H9 (cell line): ENCODE measurements around the gene ZNF652. TPM values are rescaled to one million over a fixed set of nuclear protein-coding genes. Genes with fewer than 3 reads are reported as not detected.

Experiments
- DNase-seq: peaks from one replicate; pipeline ENCODE4 v3.0.0-alpha.2; 2017
- H2AFZ ChIP-seq: one replicate; pipeline ENCODE4 v1.6.1; 2013; ENCODE audit warnings: mild to moderate bottlenecking, low read length, control low read depth, moderate library complexity
- H2AK5ac ChIP-seq: 2 replicates; pipeline ENCODE4 v1.6.1; 2013; ENCODE audit warnings: low read length, control low read depth, mixed read lengths; ENCODE audit not compliant: insufficient read length
- H2BK120ac ChIP-seq: one replicate; pipeline ENCODE4 v1.6.1; 2013; ENCODE audit warnings: low read depth, mild to moderate bottlenecking, low read length, control low read depth, inconsistent platforms; ENCODE audit not compliant: poor library complexity, severe bottlenecking
- H2BK12ac ChIP-seq: 2 replicates; pipeline ENCODE4 v1.6.1; 2013; ENCODE audit warnings: low read length, control low read depth, mixed read lengths, low read depth; ENCODE audit not compliant: insufficient read length
- H2BK15ac ChIP-seq: 2 replicates; pipeline ENCODE4 v1.6.1; 2013; ENCODE audit warnings: low read depth, low read length, control low read depth
- H2BK20ac ChIP-seq: one replicate; pipeline ENCODE4 v1.6.1; 2013; ENCODE audit warnings: low read depth, mild to moderate bottlenecking, low read length, control low read depth, inconsistent platforms; ENCODE audit not compliant: poor library complexity, severe bottlenecking
- H2BK5ac ChIP-seq: 2 replicates; pipeline ENCODE4 v1.6.1; 2013; ENCODE audit warnings: low read length, control low read depth, mixed read lengths; ENCODE audit not compliant: insufficient read length
- H3K14ac ChIP-seq: 2 replicates; pipeline ENCODE4 v1.6.1; 2013; ENCODE audit warnings: low read length, control low read depth; ENCODE audit not compliant: insufficient read depth
- H3K18ac ChIP-seq: 2 replicates; pipeline ENCODE4 v1.6.1; 2013; ENCODE audit warnings: low read depth, mild to moderate bottlenecking, mixed read lengths, low read length, control low read depth; ENCODE audit not compliant: insufficient read length
- H3K23ac ChIP-seq: 2 replicates; pipeline ENCODE4 v1.6.1; 2013; ENCODE audit warnings: low read length, control low read depth, mixed read lengths, low read depth; ENCODE audit not compliant: insufficient read length
- H3K23me2 ChIP-seq: 2 replicates; pipeline ENCODE4 v1.6.1; 2013; ENCODE audit warnings: low read depth, mild to moderate bottlenecking, mixed read lengths, low read length, control low read depth; ENCODE audit not compliant: insufficient read length, poor library complexity, severe bottlenecking
- H3K27ac ChIP-seq: 2 replicates; pipeline ENCODE4 v1.5.1; 2013; ENCODE audit warnings: low read length, control low read depth, mixed read lengths, low read depth; ENCODE audit not compliant: insufficient read length
- H3K27me3 ChIP-seq: 2 replicates; pipeline ENCODE4 v1.6.1; 2013; ENCODE audit warnings: low read length, control low read depth, inconsistent platforms; ENCODE audit not compliant: insufficient read depth
- H3K4ac ChIP-seq: 2 replicates; pipeline ENCODE4 v1.6.1; 2013; ENCODE audit warnings: low read depth, mild to moderate bottlenecking, control low read depth, inconsistent platforms, low read length, moderate library complexity
- H3K4me1 ChIP-seq: 2 replicates; pipeline ENCODE4 v1.6.1; 2013; ENCODE audit warnings: low read length, control low read depth, inconsistent platforms; ENCODE audit not compliant: insufficient read depth
- H3K4me2 ChIP-seq: 2 replicates; pipeline ENCODE4 v1.6.1; 2013; ENCODE audit warnings: low read length, control low read depth, mixed read lengths; ENCODE audit not compliant: insufficient read length, insufficient read depth
- H3K56ac ChIP-seq: 2 replicates; pipeline ENCODE4 v1.6.1; 2013; ENCODE audit warnings: low read depth, mild to moderate bottlenecking, mixed read lengths, low read length, control low read depth; ENCODE audit not compliant: insufficient read length
- H3K79me1 ChIP-seq: 2 replicates; pipeline ENCODE4 v1.6.1; 2013; ENCODE audit warnings: low read depth, mild to moderate bottlenecking, moderate library complexity, low read length, control low read depth, inconsistent platforms; ENCODE audit not compliant: insufficient read depth, poor library complexity, severe bottlenecking
- H3K79me2 ChIP-seq: 2 replicates; pipeline ENCODE4 v1.6.1; 2013; ENCODE audit warnings: low read length, control low read depth, inconsistent platforms; ENCODE audit not compliant: insufficient read depth
- H3K9ac ChIP-seq: 2 replicates; pipeline ENCODE4 v1.6.1; 2013; ENCODE audit warnings: low read length, control low read depth, mixed read lengths; ENCODE audit not compliant: insufficient read length; ENCODE audit errors: extremely low read depth
- H3K9me3 ChIP-seq: one replicate; pipeline ENCODE4 v1.6.1; 2013; ENCODE audit warnings: low read depth, low read length, inconsistent platforms; ENCODE audit not compliant: control insufficient read depth
- H3T11ph ChIP-seq: one replicate; pipeline ENCODE4 v1.6.1; 2013; ENCODE audit warnings: mild to moderate bottlenecking, low read length, control low read depth, inconsistent platforms
- H4K20me1 ChIP-seq: one replicate; pipeline ENCODE4 v1.6.1; 2013; ENCODE audit not compliant: control insufficient read depth, insufficient read length, insufficient read depth
- H4K5ac ChIP-seq: 2 replicates; pipeline ENCODE4 v1.6.1; 2013; ENCODE audit warnings: low read depth, mild to moderate bottlenecking, mixed read lengths, low read length, control low read depth; ENCODE audit not compliant: insufficient read length
- H4K8ac ChIP-seq: replicated peaks from 2 replicates; pipeline ENCODE4 v1.6.1; 2013; ENCODE audit warnings: low read length, control low read depth, mixed read lengths, low read depth; ENCODE audit not compliant: insufficient read length
- H4K91ac ChIP-seq: 2 replicates; pipeline ENCODE4 v1.6.1; 2013; ENCODE audit warnings: low read depth, mild to moderate bottlenecking, moderate library complexity, mixed read lengths, low read length, control low read depth; ENCODE audit not compliant: insufficient read length
- H3K27ac Mint-ChIP-seq, 3 experiments: 2 replicates in 2 of 3; 3 replicates in 1 of 3; pipeline ENCODE4 v1.8.0; 2020 to 2021; ENCODE audit warnings: mixed read lengths in 3 of 3, mild to moderate bottlenecking in 1 of 3, moderate library complexity in 1 of 3
- H3K27me3 Mint-ChIP-seq: 2 replicates; pipeline ENCODE4 v1.8.0; 2021; ENCODE audit warnings: low read depth, mild to moderate bottlenecking, moderate library complexity, mixed read lengths
- H3K36me3 Mint-ChIP-seq, 3 experiments: 2 replicates in 2 of 3; 3 replicates in 1 of 3; pipeline ENCODE4 v1.8.0; 2020 to 2021; ENCODE audit warnings: low read depth in 3 of 3, mixed read lengths in 3 of 3; ENCODE audit not compliant: insufficient read depth in 1 of 3
- H3K4me1 Mint-ChIP-seq, 2 experiments: 2 replicates each; pipeline ENCODE4 v1.8.0; 2020; ENCODE audit warnings: mixed read lengths in 2 of 2
- H3K4me3 Mint-ChIP-seq, 2 experiments: 2 replicates in 1 of 2; 3 replicates in 1 of 2; pipeline ENCODE4 v1.8.0; 2020 to 2021; ENCODE audit warnings: mild to moderate bottlenecking in 2 of 2, mixed read lengths in 2 of 2, moderate library complexity in 1 of 2
- H3K9me3 Mint-ChIP-seq, 2 experiments: 2 replicates in 1 of 2; 3 replicates in 1 of 2; pipeline ENCODE4 v1.8.0; 2020; ENCODE audit warnings: mild to moderate bottlenecking in 2 of 2, mixed read lengths in 2 of 2, moderate library complexity in 1 of 2
- CTCF ChIP-seq: fragments of 200-600 bp; sonication (generic); conservative IDR thresholded peaks from 3 replicates; pipeline ENCODE4 v1.8.0; 2021; ENCODE audit warnings: antibody characterized with exemption, mild to moderate bottlenecking
- WGBS: extraction: QIAGEN DNeasy Blood & Tissue Kit; methylation state at CpG from one replicate; pipeline ENCODE4 v1.1.7; 2013; ENCODE audit warnings: missing lambda C conversion rate, low lambda C conversion rate, mixed read lengths; ENCODE audit not compliant: insufficient read length; ENCODE audit errors: extremely low coverage; 5-methylcytosine and 5-hydroxymethylcytosine counted together
- total RNA-seq: library from RNA; stranded (reverse); gene quantifications from 2 replicates; pipeline ENCODE4 v1.2.1, GENCODE V29; 2021

Gene ZNF652
- total RNA-seq, 1 experiment from 2014 or later: 33.6 TPM

- Histone ChIP-seq H3K14ac (no peak overlapping the region), H4K8ac (no peak overlapping the region), H2BK15ac (no peak overlapping the region), H3K4me2 (no peak overlapping the region), H3K4me1 (no peaks in the 10 kb centered on the region), H3K9me3 (no peaks in the 10 kb centered on the region), H2BK120ac (no peak overlapping the region), H2AFZ (no peak overlapping the region), H4K91ac (no peak overlapping the region), H3K9ac (no peak overlapping the region), H3K79me2 (no peaks in the 10 kb centered on the region), H4K5ac (no peak overlapping the region), H3K27me3 (no peaks in the 10 kb centered on the region), H3K27ac (no peak overlapping the region), H2BK12ac (no peak overlapping the region), H3K23me2 (no peaks in the 10 kb centered on the region), H2BK5ac (no peak overlapping the region), H3K18ac (no peak overlapping the region), H4K20me1 (no peaks in the 10 kb centered on the region), H3K23ac (no peak overlapping the region), H2AK5ac (no peak overlapping the region), H3K79me1 (no peaks in the 10 kb centered on the region), H2BK20ac (no peak overlapping the region), H3K56ac (no peak overlapping the region), H3T11ph (no peak overlapping the region), H3K4ac (no peak overlapping the region)
- no peaks in the 10 kb centered on the region for H3K9me3 Mint-ChIP-seq
- no peak for DNase-seq
- TF ChIP-seq CTCF: no peak
- H3K27me3 Mint-ChIP-seq: no peaks in the 10 kb centered on the region
- WGBS: no CpG with 5 or more reads among the region's 8 CpGs
- no peak overlapping the region for H3K4me3 Mint-ChIP-seq
- no peak overlapping the region for H3K27ac Mint-ChIP-seq
- H3K36me3 Mint-ChIP-seq: no peaks in the 10 kb centered on the region
- peaks cover 2 to 8% of the 10 kb centered on the region in 2 experiments; a peak in 1 of 4 replicates for H3K4me1 Mint-ChIP-seq
These were observed 31.6 kb upstream of the ZNF652 start for GRCh38 chr17:49393491-49394255.
